Non-pigmented ciliary epithelial cell (primary cell): ENCODE results near the gene PEX10.
"Not testable (repeated sequence)": the region's sequence is repeated elsewhere in the genome, so short reads cannot be mapped to it uniquely, and the experiment has no call there.

Experiments used
- DNase-seq: peaks from one replicate; pipeline ENCODE4 v3.0.0-alpha.2; 2010; ENCODE audit warnings: low read depth

Gene PEX10

GRCh38 chr1:2412395-2412772 lies at the start of gene PEX10:
PEX10 (minus strand) TSS chr1:2412564; CDS start chr1:2412502, 62 bp downstream.
- DNase-seq, result peak; percentile 61

- no peak for DNase-seq
Measured at GRCh38 chr1:2460996-2461751, 48.8 kb upstream of the PEX10 start.

DNA sequence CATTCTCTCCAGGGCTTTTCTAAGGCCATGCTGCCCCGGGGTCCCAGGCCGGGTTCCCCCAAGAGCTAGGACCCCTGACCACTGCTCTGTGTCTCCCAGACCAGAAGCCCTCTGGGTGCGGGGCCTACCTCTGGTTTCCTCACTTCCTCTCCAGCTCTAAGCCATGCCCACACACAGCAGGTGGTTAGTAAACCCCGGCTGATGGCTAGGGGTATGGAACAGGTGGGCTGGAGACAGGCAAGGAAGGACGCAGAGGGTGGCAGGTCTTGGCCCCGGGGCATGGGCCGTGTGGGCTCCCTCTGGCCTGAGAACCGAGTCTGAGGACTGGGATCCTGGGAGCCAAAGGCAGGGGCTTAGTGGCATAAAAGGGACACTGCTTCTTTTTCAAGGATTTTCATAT lies 47.8 kb upstream of the PEX10 start:
- no peak for DNase-seq

DNA sequence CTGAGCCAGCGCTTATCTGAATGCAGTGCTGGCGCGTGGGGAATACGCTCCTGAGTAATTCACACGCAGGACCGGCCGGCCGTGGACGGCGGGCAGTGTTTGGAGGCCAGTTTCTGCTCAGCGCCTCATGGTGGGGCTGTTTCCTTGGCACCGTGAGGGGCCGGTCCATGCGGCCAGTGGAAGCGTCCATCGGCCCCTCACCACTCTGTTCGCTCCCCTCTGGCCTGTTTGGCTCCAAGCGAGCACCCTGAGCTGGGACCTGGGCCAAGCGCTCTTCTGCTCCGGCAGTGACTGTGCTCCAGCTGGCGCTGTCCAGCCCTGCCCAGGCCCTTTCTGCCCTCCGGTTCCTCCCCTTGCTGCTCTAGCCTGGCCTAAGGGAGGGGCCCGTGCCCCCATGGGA lies 47.4 kb upstream of the PEX10 start:
- DNase-seq, result no peak

DNA sequence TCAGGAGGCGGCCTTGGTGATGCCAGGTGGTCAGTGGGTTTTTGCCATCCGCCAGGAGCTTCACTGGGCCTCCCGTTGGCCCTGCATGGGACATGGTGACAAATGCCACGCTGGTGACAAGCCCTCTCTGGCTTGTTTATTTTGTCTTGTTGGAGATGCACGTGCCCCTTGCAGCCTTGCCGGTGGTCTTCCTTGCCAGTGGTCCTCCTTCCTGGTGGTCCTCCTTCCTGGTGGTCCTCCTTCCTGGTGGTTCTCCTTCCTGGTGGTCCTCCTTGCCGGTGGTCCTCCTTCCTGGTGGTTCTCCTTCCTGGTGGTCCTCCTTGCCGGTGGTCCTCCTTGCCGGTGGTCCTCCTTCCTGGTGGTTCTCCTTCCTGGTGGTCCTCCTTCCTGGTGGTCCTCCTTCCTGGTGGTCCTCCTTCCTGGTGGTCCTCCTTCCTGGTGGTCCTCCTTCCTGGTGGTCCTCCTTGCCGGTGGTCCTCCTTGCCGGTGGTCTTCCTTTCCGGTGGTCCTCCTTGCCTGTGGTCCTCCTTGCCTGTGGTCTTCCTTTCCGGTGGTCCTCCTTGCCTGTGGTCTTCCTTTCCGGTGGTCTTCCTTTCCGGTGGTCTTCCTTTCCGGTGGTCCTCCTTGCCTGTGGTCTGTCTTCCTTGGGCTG lies 46.9 kb upstream of the PEX10 start:
- DNase-seq, result not testable (repeated sequence)

DNA sequence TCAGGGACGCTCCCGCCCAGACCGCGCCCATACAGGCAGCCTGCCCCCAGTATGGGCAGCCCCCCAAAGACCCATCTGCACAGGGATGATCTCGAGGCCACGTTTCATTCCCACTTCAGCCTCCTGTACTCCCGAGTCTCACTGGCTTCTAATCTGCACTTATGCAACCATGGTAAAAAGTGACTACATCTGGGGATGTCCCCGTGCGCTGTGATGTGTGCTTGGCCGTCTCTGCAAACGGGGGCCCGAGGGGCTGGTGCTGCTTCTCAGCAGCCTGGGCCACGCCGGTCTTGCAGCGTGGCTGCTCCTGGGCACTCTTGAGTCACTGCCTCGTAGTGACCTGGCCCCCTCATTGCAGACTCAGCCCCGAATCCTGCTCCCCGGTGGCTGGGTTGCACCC lies 46.3 kb upstream of the PEX10 start:
- DNase-seq, result no peak

DNA sequence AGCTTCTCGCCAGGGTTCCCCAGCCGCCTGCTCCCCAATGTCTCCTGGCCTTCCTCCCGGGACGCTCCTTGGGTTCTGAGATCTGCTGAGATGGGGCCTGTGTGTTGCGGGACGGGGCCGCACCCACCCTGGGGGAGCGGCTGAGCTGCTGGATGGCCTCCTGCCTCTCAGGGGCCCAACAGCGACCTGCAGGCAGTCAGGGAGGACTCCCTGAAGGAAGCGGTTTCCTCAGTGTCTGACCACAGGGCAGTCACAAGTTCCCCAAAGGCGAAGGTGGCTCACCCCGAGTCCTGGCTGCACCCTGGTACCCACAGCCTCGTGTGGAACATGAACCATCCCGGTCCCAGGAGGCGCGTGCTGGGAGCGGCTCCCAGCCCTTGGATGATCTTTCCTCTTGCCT lies 45.1 kb upstream of the PEX10 start:
- no peak for DNase-seq

DNA sequence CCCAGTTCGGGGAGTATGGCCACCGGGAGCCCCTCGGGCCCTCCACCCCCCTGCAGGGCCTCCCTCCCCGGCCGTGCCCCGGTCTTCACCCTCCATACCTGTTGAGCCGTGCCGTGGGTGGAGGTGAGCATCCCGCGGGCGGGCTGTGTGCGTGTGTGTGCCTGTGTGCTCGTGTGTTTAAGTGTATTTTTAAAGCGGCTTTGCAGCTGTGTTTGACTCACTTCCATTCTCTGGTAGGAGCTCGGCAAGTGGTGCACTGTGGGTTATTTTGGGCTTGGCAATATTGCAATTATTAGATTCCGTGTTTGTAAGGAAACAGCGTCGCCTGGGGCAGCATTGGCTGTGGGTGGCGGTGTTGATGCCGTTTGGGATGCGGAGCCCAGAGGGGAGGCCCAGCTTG lies 43.4 kb upstream of the PEX10 start:
- DNase-seq, result no peak

GRCh38 chr1:2454227-2454626 lies 41.9 kb upstream of the PEX10 start:
- DNase-seq, result no peak

GRCh38 chr1:2452932-2453315 lies 40.6 kb upstream of the PEX10 start:
- DNase-seq, result no peak

DNA sequence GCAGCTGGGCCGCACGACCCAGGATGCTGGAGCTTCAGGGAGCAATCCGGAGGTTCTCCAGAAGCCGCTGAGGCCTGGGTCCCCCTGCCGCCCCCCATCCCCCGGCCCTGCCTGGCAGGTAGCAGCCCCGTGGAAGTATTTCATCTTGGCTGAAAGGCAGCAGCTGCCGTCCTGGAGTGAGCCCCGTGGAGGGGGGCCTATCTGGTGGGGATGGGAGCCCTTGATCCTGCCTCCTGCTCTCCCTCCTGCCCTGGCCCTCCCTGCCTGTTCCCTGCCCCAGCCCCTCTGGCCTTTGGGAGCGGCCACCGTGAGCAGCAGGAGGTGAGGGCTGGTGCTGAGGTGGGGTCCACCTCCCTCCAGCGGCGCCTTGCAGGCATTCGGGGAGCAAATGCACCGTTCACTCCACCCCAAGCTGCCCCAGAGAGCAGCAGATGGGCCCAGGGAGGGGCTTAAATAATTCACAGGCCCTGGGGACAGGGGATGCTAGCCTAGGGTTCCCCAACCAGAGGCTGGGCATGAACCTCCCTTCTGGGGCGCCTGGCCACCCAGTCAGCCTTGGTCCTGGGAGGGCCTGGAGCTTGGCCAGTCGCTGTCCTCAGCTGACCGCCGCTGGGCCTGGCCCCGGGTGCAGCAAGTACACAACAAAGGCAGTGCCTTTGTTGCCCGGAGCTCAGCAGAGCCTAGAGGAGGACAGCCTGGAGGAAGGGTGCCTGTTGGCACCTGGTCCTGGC lies 40.0 kb upstream of the PEX10 start:
- DNase-seq, result no peak

GRCh38 chr1:2451741-2452140 lies 39.4 kb upstream of the PEX10 start:
- peak; percentile 71 for DNase-seq

DNA sequence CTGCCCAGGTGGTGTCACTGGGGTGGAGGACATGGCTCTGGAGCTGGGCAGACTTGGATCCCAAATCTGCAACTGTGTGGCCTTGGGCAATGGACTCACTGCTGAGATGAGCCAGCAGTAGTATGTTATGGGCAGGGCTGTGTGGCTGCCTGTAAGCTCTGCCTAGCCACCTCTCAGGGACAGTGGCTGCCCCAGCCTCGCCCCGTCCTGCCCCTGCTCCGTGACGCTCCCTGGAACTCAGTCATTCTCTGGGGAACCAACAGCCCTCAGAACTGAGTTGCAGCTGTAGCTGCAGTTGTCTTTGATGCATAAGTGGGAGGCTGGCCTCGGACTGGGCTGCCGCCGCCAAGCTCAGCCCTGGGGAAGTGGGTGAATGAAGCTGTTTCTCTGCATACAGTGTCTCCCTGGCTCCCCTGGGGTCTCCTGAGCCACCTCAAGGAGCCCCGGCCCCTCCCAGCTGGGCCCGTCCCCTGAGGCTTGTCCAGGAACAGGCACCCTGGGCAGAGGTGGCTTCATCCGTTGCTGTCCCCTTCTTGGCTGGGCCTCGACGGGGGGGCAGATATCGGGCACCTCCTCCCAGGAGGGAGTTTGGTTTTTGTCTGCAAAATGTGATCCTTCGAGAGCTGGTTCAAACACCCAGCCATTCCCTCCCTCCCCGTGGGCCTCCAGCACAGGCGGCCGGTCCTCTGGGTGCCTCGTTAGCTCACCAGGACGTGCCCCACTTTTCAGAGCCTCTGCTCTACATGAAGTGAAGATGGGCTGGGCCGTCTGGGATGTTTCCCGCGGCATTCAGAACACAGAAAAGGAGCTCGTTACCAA lies 37.5 kb upstream of the PEX10 start:
- no peak for DNase-seq

DNA sequence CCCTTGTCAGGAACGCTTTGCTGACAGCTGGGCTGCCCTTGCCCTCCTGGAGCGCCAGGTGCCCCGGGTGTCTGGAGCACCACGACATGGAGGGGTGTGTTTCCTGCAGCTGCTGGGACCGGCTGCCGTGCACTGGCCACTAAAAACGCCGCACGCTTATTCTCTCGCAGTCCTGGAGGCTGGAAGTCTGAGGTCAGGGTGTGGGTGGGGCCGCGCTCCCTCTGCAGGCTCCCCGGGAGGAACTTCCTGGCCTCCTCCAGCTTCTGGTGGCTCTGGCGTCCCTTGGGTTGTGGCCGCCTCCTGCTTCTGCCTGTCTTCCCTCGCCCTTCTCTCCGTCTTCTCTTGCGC lies 35.7 kb upstream of the PEX10 start:
- DNase-seq, result no peak

GRCh38 chr1:2447276-2448097 lies 35.1 kb upstream of the PEX10 start:
- DNase-seq, result no peak

- DNase-seq, result no peak
Measured at GRCh38 chr1:2446861-2447260, 34.5 kb upstream of the PEX10 start.

DNA sequence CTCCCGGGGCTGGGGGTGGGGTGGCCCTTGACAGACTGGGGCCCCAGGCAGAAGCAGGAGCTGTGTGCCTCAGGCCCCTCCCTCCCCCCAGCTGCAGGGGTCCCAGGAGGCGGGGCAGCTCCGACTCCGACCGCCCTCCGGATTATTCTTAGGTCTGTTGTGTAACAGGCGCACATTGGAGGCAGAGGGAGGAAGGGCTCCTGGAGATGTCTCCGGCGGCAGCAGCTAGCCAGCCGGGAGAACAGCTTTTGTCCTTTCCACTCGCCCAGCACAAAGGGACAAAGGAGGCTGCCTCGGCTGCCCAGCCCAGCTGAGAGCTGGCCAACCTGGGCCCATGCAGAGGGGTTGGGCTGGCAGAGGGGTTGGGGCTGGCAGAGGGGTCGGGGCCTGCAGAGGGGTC lies 34.0 kb upstream of the PEX10 start:
- DNase-seq, result no peak

GRCh38 chr1:2445823-2446215 lies 33.5 kb upstream of the PEX10 start:
- no peak for DNase-seq

- no peak for DNase-seq
Measured at GRCh38 chr1:2445162-2445822, 32.9 kb upstream of the PEX10 start.

DNA sequence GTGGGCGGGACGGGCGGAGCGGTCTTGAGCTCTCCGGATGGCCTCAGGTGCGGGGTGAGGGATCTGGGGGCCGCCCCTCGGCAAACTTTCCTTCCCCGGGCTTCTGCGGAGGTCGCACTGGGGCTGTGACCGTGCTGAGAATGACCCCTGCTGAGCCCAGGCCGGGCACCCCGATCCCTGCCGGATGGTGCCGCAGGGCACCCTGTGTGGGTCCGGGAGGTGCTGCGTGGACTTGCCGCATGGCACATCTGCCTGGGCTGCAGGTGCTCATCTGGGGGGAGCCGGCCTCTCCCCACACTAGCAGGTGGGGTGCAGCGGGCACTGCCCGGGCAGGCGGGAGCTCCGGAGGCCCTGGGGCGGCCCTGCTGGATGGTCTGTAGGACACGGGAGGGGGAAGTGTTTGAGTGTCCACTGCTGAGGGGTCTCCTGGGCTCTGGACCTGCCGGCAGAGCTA lies 31.8 kb upstream of the PEX10 start:
- DNase-seq, result no peak
